ENCODE data around the gene UBE2J1. TPM values are rescaled to one million over a fixed set of nuclear protein-coding genes. Genes with fewer than 3 reads are reported as not detected.

Gene UBE2J1
- total and polyA plus RNA-seq, 9 of the 15 experiments (the other 6 are each of a cell fraction or from before 2014, with no cell fraction given), result 11.6 to 32.6 (median 22.0) TPM

- WGBS (ENCODE audit: insufficient coverage, low coverage, missing lambda C conversion rate), result 0% methylated on average over 2 of the region's 2 CpGs
- no peak overlapping the region for H3K4me2 ChIP-seq (ENCODE audit: insufficient read depth, low read length)
- FAIRE-seq, result no peak
- H3K9me3 ChIP-seq (replicated peaks; ENCODE audit: control insufficient read depth, insufficient read depth, low read depth, low read length), result no peaks in the 10 kb centered on the region
- H3K27ac ChIP-seq (ENCODE audit: extremely low read depth, low read depth, low read length), result no peak overlapping the region
- H3K79me2 ChIP-seq (ENCODE audit: control insufficient read depth, insufficient read depth, low read length), result no peaks in the 10 kb centered on the region
- no peaks in the 10 kb centered on the region for H3K9me1 ChIP-seq (ENCODE audit: control insufficient read depth, insufficient read depth, low read length)
- no peak overlapping the region for H3K4me3 ChIP-seq
- H3K4me1 ChIP-seq (replicated peaks in 1 of 2; ENCODE audit: control insufficient read depth in 2 of 2, insufficient read depth in 2 of 2, low read length in 2 of 2), result no peaks in the 10 kb centered on the region
- DNase-seq (ENCODE audit: extremely low read depth in 1 of 4, low spot score in 3 of 4), result no peak
- no peak overlapping the region for H3K9ac ChIP-seq (ENCODE audit: insufficient read depth in 1 of 2, low read depth in 2 of 2, low read length in 2 of 2)
- no peaks in the 10 kb centered on the region for H3K36me3 ChIP-seq (ENCODE audit: control insufficient read depth, insufficient read depth, low read length)
- in situ Hi-C loops (cut with MboI), result no loop called here
- ATAC-seq, result no peak
- H4K20me1 ChIP-seq (replicated peaks; ENCODE audit: control insufficient read depth, insufficient read depth, low read length), result no peaks in the 10 kb centered on the region
- TF ChIP-seq THAP12 (CRISPR knock-in tag; IDR thresholded peaks at IDR 0.05) (no peak), TGIF2 (CRISPR knock-in tag; IDR thresholded peaks at IDR 0.05) (no peak), RBBP5 (IDR thresholded peaks at IDR 0.05; ENCODE audit: borderline replicate concordance, insufficient read depth, low read length, poor library complexity, severe bottlenecking) (no peak), SREBF1 (IDR thresholded peaks at IDR 0.05; ENCODE audit: borderline replicate concordance, low read depth, low read length) (no peak), PRPF4 (IDR thresholded peaks at IDR 0.05; ENCODE audit: insufficient read depth, low read depth, low read length, poor library complexity, severe bottlenecking) (no peak), NONO (IDR thresholded peaks at IDR 0.05; ENCODE audit: low read depth in 2 of 2, low read length in 1 of 2) (no peak), CBX1 (IDR thresholded peaks at IDR 0.05; ENCODE audit: low read depth) (no peak), RUNX1 (IDR thresholded peaks at IDR 0.05; ENCODE audit: low read depth) (no peak), TBL1XR1 (IDR thresholded peaks at IDR 0.05; ENCODE audit: low read length in 2 of 2) (no peak), MEF2A (IDR thresholded peaks at IDR 0.05; ENCODE audit: control insufficient read depth, low read depth, low read length) (no peak), CEBPG (CRISPR knock-in tag; IDR thresholded peaks at IDR 0.05) (no peak), CEBPG (tag; conservative IDR thresholded peaks at IDR 0.05 in 1 of 2, IDR thresholded peaks at IDR 0.05 in 1 of 2) (no peak), TCF3 (CRISPR knock-in tag; IDR thresholded peaks at IDR 0.05) (no peak)
- CTCF ChIA-PET (ENCODE audit: low intra/inter-chr PET ratio), result no interaction called here
- intact Hi-C loops (cut with micrococcal nuclease), result no loop called here
- peaks cover 25 to 47% of the 10 kb centered on the region in 2 experiments for H3K27me3 ChIP-seq (ENCODE audit: control insufficient read depth in 2 of 2, insufficient read depth in 2 of 2, low read length in 2 of 2)
- POLR2A ChIA-PET, result no interaction called here
- no TSS peak for BruUV-seq (replicated peaks)
- no peak overlapping the region for H2AFZ ChIP-seq (ENCODE audit: low read depth, low read length)
Observed at GRCh38 chr6:89381031-89381430, 28.5 kb upstream of the UBE2J1 start.
